Activated naive CD8-positive, alpha-beta T cell (primary cell): ENCODE results near the gene DNAH6.

Experiments used
- H3K27ac Mint-ChIP-seq: one replicate; pipeline ENCODE4 v1.8.0; 2021; ENCODE audit warnings: mixed read lengths
- H3K27me3 Mint-ChIP-seq: one replicate; pipeline ENCODE4 v1.8.0; 2021; ENCODE audit warnings: mixed read lengths
- H3K36me3 Mint-ChIP-seq: one replicate; pipeline ENCODE4 v1.8.0; 2021; ENCODE audit warnings: mixed read lengths
- H3K4me1 Mint-ChIP-seq: one replicate; pipeline ENCODE4 v1.8.0; 2021; ENCODE audit warnings: low read depth, mixed read lengths
- H3K4me3 Mint-ChIP-seq: one replicate; pipeline ENCODE4 v1.8.0; 2021; ENCODE audit warnings: mild to moderate bottlenecking, mixed read lengths
- H3K9me3 Mint-ChIP-seq: one replicate; pipeline ENCODE4 v1.8.0; 2021; ENCODE audit warnings: low read depth, mixed read lengths

Gene DNAH6

GRCh38 chr2:84711651-84712050 lies 195.4 kb downstream of the DNAH6 start:
- Mint-ChIP-seq H3K9me3 (no peaks in the 10 kb centered on the region), H3K27me3 (no peaks in the 10 kb centered on the region), H3K36me3 (peaks cover 2% of the 10 kb centered on the region), H3K4me3 (no peak overlapping the region), H3K4me1 (peaks cover 28% of the 10 kb centered on the region), H3K27ac (no peak overlapping the region)

GRCh38 chr2:84713441-84713840 lies 197.1 kb downstream of the DNAH6 start:
- Mint-ChIP-seq H3K27me3 (no peaks in the 10 kb centered on the region), H3K9me3 (no peaks in the 10 kb centered on the region), H3K36me3 (peaks cover 2% of the 10 kb centered on the region), H3K4me3 (no peak overlapping the region), H3K27ac (no peak overlapping the region), H3K4me1 (peaks cover 33% of the 10 kb centered on the region)

- no peaks in the 10 kb centered on the region for H3K27me3 Mint-ChIP-seq
- peak overlapping the region; percentile 74 for H3K27ac Mint-ChIP-seq
- H3K36me3 Mint-ChIP-seq: peaks cover 5% of the 10 kb centered on the region
- H3K4me3 Mint-ChIP-seq: no peak overlapping the region
- H3K4me1 Mint-ChIP-seq: peaks cover 40% of the 10 kb centered on the region
- no peaks in the 10 kb centered on the region for H3K9me3 Mint-ChIP-seq
Observed at GRCh38 chr2:84716564-84716963, 200.3 kb downstream of the DNAH6 start.

- H3K4me1 Mint-ChIP-seq: peaks cover 41% of the 10 kb centered on the region
- H3K27ac Mint-ChIP-seq: no peak overlapping the region
- H3K36me3 Mint-ChIP-seq: peaks cover 5% of the 10 kb centered on the region
- H3K4me3 Mint-ChIP-seq: peak overlapping the region; percentile 18
- H3K27me3 Mint-ChIP-seq: no peaks in the 10 kb centered on the region
- H3K9me3 Mint-ChIP-seq: no peaks in the 10 kb centered on the region
Observed at GRCh38 chr2:84717302-84717701, 201.0 kb downstream of the DNAH6 start.

GRCh38 chr2:84719434-84719833 lies 203.1 kb downstream of the DNAH6 start:
- Mint-ChIP-seq H3K9me3 (no peaks in the 10 kb centered on the region), H3K27me3 (no peaks in the 10 kb centered on the region), H3K36me3 (peaks cover 3% of the 10 kb centered on the region), H3K4me3 (peak overlapping the region; percentile 51), H3K4me1 (peaks cover 52% of the 10 kb centered on the region), H3K27ac (peak overlapping the region; percentile 69)

- H3K27ac Mint-ChIP-seq: no peak overlapping the region
- peaks cover 6% of the 10 kb centered on the region for H3K36me3 Mint-ChIP-seq
- H3K4me1 Mint-ChIP-seq: peaks cover 41% of the 10 kb centered on the region
- H3K9me3 Mint-ChIP-seq: peaks cover 14% of the 10 kb centered on the region
- H3K4me3 Mint-ChIP-seq: no peak overlapping the region
- no peaks in the 10 kb centered on the region for H3K27me3 Mint-ChIP-seq
Observed at GRCh38 chr2:84723831-84724230, 207.5 kb downstream of the DNAH6 start.

GRCh38 chr2:84725717-84726116 lies 209.4 kb downstream of the DNAH6 start:
- Mint-ChIP-seq H3K27me3 (no peaks in the 10 kb centered on the region), H3K9me3 (peaks cover 16% of the 10 kb centered on the region)

DNA sequence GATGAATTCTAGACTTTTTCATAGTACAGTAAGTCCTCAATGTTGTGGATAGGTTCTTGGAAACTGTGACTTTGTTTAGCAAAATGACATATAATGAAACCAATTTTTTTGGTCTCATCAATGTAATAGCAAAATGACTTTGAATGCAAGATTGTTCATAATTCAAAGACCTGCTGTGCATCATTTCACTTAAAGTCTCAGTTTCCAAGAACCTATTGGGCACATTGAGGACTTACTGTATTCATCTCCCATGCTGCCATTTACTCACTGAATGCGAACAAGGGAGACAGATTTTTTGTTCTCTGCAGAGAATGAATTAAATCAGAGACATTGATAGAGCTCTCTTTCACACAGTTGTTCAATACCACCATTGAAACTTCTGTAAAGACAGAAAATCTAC lies 211.0 kb downstream of the DNAH6 start:
- Mint-ChIP-seq H3K4me3 (no peak overlapping the region), H3K27me3 (no peaks in the 10 kb centered on the region), H3K27ac (no peak overlapping the region), H3K36me3 (peaks cover 3% of the 10 kb centered on the region), H3K9me3 (peaks cover 16% of the 10 kb centered on the region), H3K4me1 (peaks cover 51% of the 10 kb centered on the region)

More at GRCh38 chr2:84725717-84726116, 209.4 kb downstream of the DNAH6 start:
- Mint-ChIP-seq H3K4me3 (no peak overlapping the region), H3K4me1 (peaks cover 42% of the 10 kb centered on the region), H3K27ac (peak overlapping the region; percentile 5), H3K36me3 (peaks cover 3% of the 10 kb centered on the region)

DNA sequence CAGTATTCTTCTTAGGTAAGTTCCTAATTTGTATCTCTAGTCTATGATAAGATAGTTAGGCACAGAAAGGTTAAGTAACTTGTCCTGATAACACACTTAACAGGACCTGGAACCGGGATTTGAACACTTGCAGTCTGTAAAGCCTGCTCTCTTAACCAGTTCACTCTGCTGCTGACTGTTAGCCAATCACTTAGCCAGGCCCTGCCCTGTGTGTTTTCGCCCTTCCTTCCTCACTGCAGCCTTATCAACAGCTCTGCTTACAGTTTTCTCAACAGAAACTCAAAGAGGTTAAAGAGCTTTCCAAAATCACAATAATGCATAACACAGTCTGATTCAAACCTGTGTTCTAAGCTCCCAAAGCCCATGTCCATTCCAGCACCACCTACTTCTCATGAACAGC lies 212.9 kb downstream of the DNAH6 start:
- H3K9me3 Mint-ChIP-seq: peaks cover 16% of the 10 kb centered on the region
- peaks cover 54% of the 10 kb centered on the region for H3K4me1 Mint-ChIP-seq
- no peak overlapping the region for H3K4me3 Mint-ChIP-seq
- peaks cover 3% of the 10 kb centered on the region for H3K36me3 Mint-ChIP-seq
- no peaks in the 10 kb centered on the region for H3K27me3 Mint-ChIP-seq
- H3K27ac Mint-ChIP-seq: no peak overlapping the region

GRCh38 chr2:84731185-84731584 lies 214.9 kb downstream of the DNAH6 start:
- Mint-ChIP-seq H3K36me3 (peaks cover 3% of the 10 kb centered on the region), H3K27ac (no peak overlapping the region), H3K27me3 (no peaks in the 10 kb centered on the region), H3K4me1 (peaks cover 47% of the 10 kb centered on the region), H3K4me3 (no peak overlapping the region), H3K9me3 (peaks cover 16% of the 10 kb centered on the region)

DNA sequence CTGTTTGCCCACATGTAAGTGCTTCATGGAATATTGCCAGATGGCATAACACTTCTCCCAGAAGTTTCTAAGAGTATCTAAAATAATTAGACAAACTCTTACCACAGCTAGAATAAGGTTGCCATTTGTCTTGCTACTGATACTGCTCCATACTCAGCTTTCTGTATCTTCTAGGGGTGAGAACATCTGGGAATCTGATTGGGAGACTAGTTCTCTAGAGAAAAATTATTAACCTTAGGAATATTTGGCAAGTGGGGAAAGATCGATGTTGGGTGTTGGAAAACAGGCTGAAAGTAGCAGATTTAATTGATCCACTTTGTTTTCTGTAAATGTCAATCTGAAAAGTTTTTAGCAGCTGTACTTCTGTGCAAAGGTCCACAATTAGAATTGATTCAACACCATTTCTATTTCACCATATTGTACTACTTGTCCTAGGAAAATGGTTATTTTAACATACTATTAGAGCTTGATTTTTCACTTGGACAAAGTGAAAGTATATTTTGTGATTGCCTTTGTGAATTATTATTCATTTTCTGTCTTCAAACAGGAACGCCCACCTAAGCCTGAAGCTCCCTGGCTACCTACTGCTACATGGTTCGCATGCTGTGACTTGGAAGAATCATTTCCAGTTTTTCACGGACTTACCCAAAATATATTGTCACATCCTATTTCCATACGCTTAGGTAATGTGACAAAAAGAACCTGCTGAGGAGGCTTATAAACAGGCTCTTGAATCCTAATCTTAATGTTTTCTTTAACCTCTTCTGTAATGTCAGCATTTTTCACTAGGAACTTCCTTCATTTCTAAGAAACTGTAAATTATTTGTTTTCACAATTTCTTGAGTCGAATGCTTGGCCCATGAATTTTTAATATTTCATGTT lies 216.8 kb downstream of the DNAH6 start:
- Mint-ChIP-seq H3K27me3 (no peaks in the 10 kb centered on the region), H3K4me3 (no peak overlapping the region), H3K36me3 (peaks cover 3% of the 10 kb centered on the region), H3K9me3 (peaks cover 9% of the 10 kb centered on the region), H3K4me1 (peaks cover 43% of the 10 kb centered on the region), H3K27ac (no peak overlapping the region)

DNA sequence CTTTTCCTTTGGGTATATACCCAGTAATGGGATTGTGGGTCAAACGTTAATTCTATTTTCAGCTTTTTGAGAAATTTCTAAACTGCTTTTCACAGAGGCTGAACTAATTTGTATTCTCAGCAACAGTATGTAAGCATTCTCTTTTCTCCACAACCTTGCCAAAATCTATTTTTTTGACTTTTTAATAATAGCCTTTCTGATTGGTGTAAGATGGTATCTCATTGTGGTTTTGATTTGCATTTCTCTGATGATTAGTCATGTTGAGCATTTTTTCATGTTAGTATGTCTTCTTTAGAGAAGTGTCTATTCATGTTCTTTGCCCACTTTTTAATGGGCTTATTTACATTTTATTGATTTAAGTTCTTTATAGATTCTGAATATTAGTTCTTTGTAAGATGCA lies 219.1 kb downstream of the DNAH6 start:
- peaks cover 4% of the 10 kb centered on the region for H3K9me3 Mint-ChIP-seq
- H3K27me3 Mint-ChIP-seq: no peaks in the 10 kb centered on the region
- no peak overlapping the region for H3K4me3 Mint-ChIP-seq
- H3K27ac Mint-ChIP-seq: no peak overlapping the region
- peaks cover 13% of the 10 kb centered on the region for H3K36me3 Mint-ChIP-seq
- peaks cover 40% of the 10 kb centered on the region for H3K4me1 Mint-ChIP-seq

DNA sequence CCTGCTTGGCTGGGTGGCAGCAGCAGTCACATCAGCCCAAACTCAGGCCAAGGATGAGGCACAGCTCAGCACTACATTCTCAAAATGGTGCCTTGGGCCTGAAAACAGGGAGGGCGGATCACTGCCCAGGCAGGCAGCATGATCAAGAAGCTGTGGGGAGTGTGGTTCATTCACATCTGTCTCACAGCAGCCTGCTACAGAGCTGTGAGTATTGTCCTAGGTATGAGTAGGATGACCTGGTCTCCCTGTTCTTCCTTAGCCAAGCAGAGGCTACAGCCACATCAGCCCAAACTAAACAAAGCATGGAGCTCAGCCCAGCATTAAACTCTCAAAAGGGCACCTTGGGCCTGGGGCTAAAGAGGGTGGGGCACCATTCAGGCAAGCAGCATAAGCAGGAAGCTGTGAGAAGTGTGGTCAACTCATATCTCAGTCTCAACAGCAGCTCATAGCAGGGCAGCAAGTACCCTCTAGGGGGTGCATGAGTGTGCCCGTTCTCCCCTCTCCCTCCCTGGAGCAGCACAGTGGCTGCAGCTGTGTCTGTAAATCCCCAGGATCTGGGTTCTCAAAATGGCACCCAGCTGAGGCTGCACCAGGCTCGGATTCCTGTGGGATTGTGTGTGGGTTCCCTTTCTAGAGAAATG lies 225.0 kb downstream of the DNAH6 start:
- Mint-ChIP-seq H3K4me1 (peaks cover 36% of the 10 kb centered on the region), H3K9me3 (peaks cover 4% of the 10 kb centered on the region), H3K27ac (no peak overlapping the region), H3K36me3 (peaks cover 13% of the 10 kb centered on the region), H3K27me3 (no peaks in the 10 kb centered on the region), H3K4me3 (no peak overlapping the region)

GRCh38 chr2:84748341-84748740 lies 232.0 kb downstream of the DNAH6 start:
- no peak overlapping the region for H3K4me3 Mint-ChIP-seq
- no peaks in the 10 kb centered on the region for H3K9me3 Mint-ChIP-seq
- no peak overlapping the region for H3K27ac Mint-ChIP-seq
- no peaks in the 10 kb centered on the region for H3K27me3 Mint-ChIP-seq
- H3K4me1 Mint-ChIP-seq: peaks cover 9% of the 10 kb centered on the region
- peaks cover 2% of the 10 kb centered on the region for H3K36me3 Mint-ChIP-seq

DNA sequence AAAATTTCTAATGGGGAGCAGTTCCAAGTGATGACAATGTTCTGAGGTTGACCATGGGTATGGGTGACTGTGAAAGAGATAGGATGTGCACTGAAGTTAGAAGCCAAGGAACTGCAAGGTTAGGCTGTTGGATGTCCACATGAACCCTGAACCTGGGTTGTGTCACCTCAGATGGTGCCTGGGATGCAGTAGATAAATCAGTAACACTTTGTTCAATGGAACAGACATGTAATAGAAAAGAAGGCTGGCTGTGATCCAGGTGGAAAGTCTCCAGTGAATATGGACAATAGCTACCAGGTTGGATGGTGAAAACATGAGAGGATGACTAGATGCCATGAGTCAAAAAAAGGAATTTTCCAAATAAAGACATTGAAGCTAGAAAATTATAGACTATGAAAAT lies 233.1 kb downstream of the DNAH6 start:
- H3K36me3 Mint-ChIP-seq: peaks cover 2% of the 10 kb centered on the region
- H3K27ac Mint-ChIP-seq: no peak overlapping the region
- H3K27me3 Mint-ChIP-seq: no peaks in the 10 kb centered on the region
- no peak overlapping the region for H3K4me3 Mint-ChIP-seq
- no peaks in the 10 kb centered on the region for H3K9me3 Mint-ChIP-seq
- peaks cover 8% of the 10 kb centered on the region for H3K4me1 Mint-ChIP-seq
